CD14-positive monocyte (primary cell): ENCODE data around the gene CENPL. TPM values are rescaled to one million over a fixed set of nuclear protein-coding genes. Genes with fewer than 3 reads are reported as not detected.

ENCODE experiments used
- DNase-seq, 3 donors: peaks; one replicate each; pipeline ENCODE4 v3.0.0-alpha.2; 2011 to 2022
- H2AFZ ChIP-seq: 2 replicates; pipeline ENCODE4 v1.6.0; 2012; ENCODE audit warnings: mild to moderate bottlenecking, low read depth, low read length, inconsistent platforms; ENCODE audit not compliant: insufficient read depth, poor library complexity, severe bottlenecking
- H3K27ac ChIP-seq, 2 donors: 1 replicate in 1 of 2; 2 replicates in 1 of 2; pipeline ENCODE4 v1.5.1; 2012 to 2013; ENCODE audit warnings: low read length in 2 of 2, control low read depth in 1 of 2, inconsistent platforms in 1 of 2, low read depth in 1 of 2, mild to moderate bottlenecking in 1 of 2
- H3K27me3 ChIP-seq, 2 donors: one replicate each; pipeline versions ENCODE4 v1.6.0 to v1.6.1; 2011 to 2013; ENCODE audit warnings: low read length in 2 of 2; ENCODE audit not compliant: control insufficient read depth in 2 of 2, insufficient read depth in 2 of 2
- H3K36me3 ChIP-seq, 2 donors: replicated peaks in 1 of 2; 1 replicate in 1 of 2; 2 replicates in 1 of 2; pipeline versions ENCODE4 v1.5.1 to v1.6.1; 2012 to 2013; ENCODE audit warnings: low read length in 2 of 2, control low read depth in 1 of 2, inconsistent platforms in 1 of 2, mild to moderate bottlenecking in 1 of 2; ENCODE audit not compliant: insufficient read depth in 2 of 2, control insufficient read depth in 1 of 2
- H3K4me1 ChIP-seq, 2 donors: 1 replicate in 1 of 2; 2 replicates in 1 of 2; pipeline versions ENCODE4 v1.5.1 to v1.6.1; 2012 to 2013; ENCODE audit warnings: low read length in 2 of 2, control low read depth in 1 of 2, inconsistent platforms in 1 of 2, mild to moderate bottlenecking in 1 of 2, moderate library complexity in 1 of 2; ENCODE audit not compliant: insufficient read depth in 2 of 2, control insufficient read depth in 1 of 2
- H3K4me2 ChIP-seq: replicated peaks from 2 replicates; pipeline ENCODE3; 2012; ENCODE audit warnings: low read length, moderate library complexity, mild to moderate bottlenecking; ENCODE audit not compliant: poor library complexity, severe bottlenecking; ENCODE audit errors: extremely low read depth
- H3K4me3 ChIP-seq, 3 experiments: fragments of 200-600 bp in 1 of 3; sonication (generic) in 1 of 3; replicated peaks in 1 of 3; 1 replicate in 2 of 3; 2 replicates in 1 of 3; pipeline ENCODE4 v1.5.1; 2011 to 2013; ENCODE audit warnings: low read length in 3 of 3, mild to moderate bottlenecking in 3 of 3, control low read depth in 2 of 3, low read depth in 2 of 3, inconsistent platforms in 1 of 3, moderate library complexity in 1 of 3
- H3K79me2 ChIP-seq: 2 replicates; pipeline ENCODE4 v1.6.0; 2012; ENCODE audit warnings: mild to moderate bottlenecking, control low read depth, inconsistent platforms, low read length, moderate library complexity; ENCODE audit not compliant: insufficient read depth
- H3K9ac ChIP-seq: 2 replicates; pipeline ENCODE4 v1.6.0; 2017; ENCODE audit warnings: low read length, mild to moderate bottlenecking; ENCODE audit not compliant: insufficient read depth, poor library complexity, severe bottlenecking
- H3K9me3 ChIP-seq, 2 donors: replicated peaks in 1 of 2; 1 replicate in 1 of 2; 2 replicates in 1 of 2; pipeline versions ENCODE4 v1.5.1 to v1.6.1; 2012 to 2013; ENCODE audit warnings: low read length in 2 of 2, control low read depth in 1 of 2; ENCODE audit not compliant: control insufficient read depth in 1 of 2, insufficient read depth in 1 of 2
- H4K20me1 ChIP-seq: 2 replicates; pipeline ENCODE4 v1.6.0; 2012; ENCODE audit warnings: mild to moderate bottlenecking, low read length, control low read depth, moderate library complexity; ENCODE audit not compliant: insufficient read depth
- H3K27ac Mint-ChIP-seq, 7 donors: one replicate each; pipeline ENCODE4 v1.8.0; 2020; ENCODE audit warnings: mild to moderate bottlenecking in 7 of 7, mixed read lengths in 7 of 7, moderate library complexity in 6 of 7, inconsistent platforms in 2 of 7
- H3K27me3 Mint-ChIP-seq, 3 donors: one replicate each; pipeline ENCODE4 v1.8.0; 2021 to 2022; ENCODE audit warnings: low read depth in 3 of 3, mild to moderate bottlenecking in 3 of 3, mixed read lengths in 3 of 3, moderate library complexity in 3 of 3, inconsistent platforms in 1 of 3
- H3K36me3 Mint-ChIP-seq, 2 donors: one replicate each; pipeline ENCODE4 v1.8.0; 2020; ENCODE audit warnings: mixed read lengths in 2 of 2, inconsistent platforms in 1 of 2, mild to moderate bottlenecking in 1 of 2
- H3K4me1 Mint-ChIP-seq: one replicate; pipeline ENCODE4 v1.8.0; 2020; ENCODE audit warnings: mild to moderate bottlenecking, mixed read lengths
- H3K4me3 Mint-ChIP-seq, 2 donors: one replicate each; pipeline ENCODE4 v1.8.0; 2020; ENCODE audit warnings: mild to moderate bottlenecking in 2 of 2, mixed read lengths in 2 of 2, moderate library complexity in 1 of 2
- H3K9me3 Mint-ChIP-seq, 7 donors: one replicate each; pipeline ENCODE4 v1.8.0; 2020 to 2022; ENCODE audit warnings: mixed read lengths in 7 of 7, mild to moderate bottlenecking in 6 of 7, moderate library complexity in 6 of 7, inconsistent platforms in 2 of 7
- CTCF ChIP-seq: fragments of 200-600 bp; IDR thresholded peaks from one replicate; pipeline ENCODE4 v1.8.0; 2022; ENCODE audit warnings: antibody characterized with exemption, mild to moderate bottlenecking
- WGBS: methylation state at CpG from one replicate; pipeline ENCODE4 v1.1.5; 2013; ENCODE audit warnings: missing lambda C conversion rate; ENCODE audit not compliant: insufficient coverage; 5-methylcytosine and 5-hydroxymethylcytosine counted together
- intact Hi-C, 2 donors: fragments of 100-400 bp; cut with micrococcal nuclease; formaldehyde crosslinking; loops; one replicate each; pipeline versions ENCODE4 v1.15.0 to v1.15.1; 2023
- polyA plus RNA-seq, 3 donors: library from polyadenylated mRNA; depleted of rRNA in 1 of 3; unstranded in 2 of 3; stranded (reverse) in 1 of 3; fragments of 300-500 nt in 2 of 3; fragments of >200 nt in 1 of 3; fragmentation: Illumina TruSeq in 2 of 3; gene quantifications; 1 replicate in 2 of 3; 2 replicates in 1 of 3; pipeline ENCODE4 v1.2.3, GENCODE V29; 2012 to 2021

The CENPL gene
- polyA plus RNA-seq, 3 donors, result 0.49 to 2.6 (median 0.81) TPM

GRCh38 chr1:173857363-173857917 is 32.8 kb upstream of the CENPL start:
- H3K9ac ChIP-seq, result no peak overlapping the region
- no peak overlapping the region for H3K4me3 Mint-ChIP-seq
- H3K4me3 ChIP-seq, result no peak overlapping the region
- intact Hi-C loops, result no loop called here
- 93% methylated on average over 2 of the region's 4 CpGs for WGBS
- H3K4me1 ChIP-seq, result no peaks in the 10 kb centered on the region
- TF ChIP-seq CTCF, result no peak
- no peaks in the 10 kb centered on the region for H3K9me3 ChIP-seq
- peak overlapping the region in 1 of 7 donors; percentile 3 for H3K27ac Mint-ChIP-seq
- H3K79me2 ChIP-seq, result no peaks in the 10 kb centered on the region
- H3K27ac ChIP-seq, result no peak overlapping the region
- peaks cover 52 to 82% of the 10 kb centered on the region in 2 donors for H3K36me3 Mint-ChIP-seq
- no peak overlapping the region for H3K4me2 ChIP-seq
- no peaks in the 10 kb centered on the region for H3K27me3 Mint-ChIP-seq
- H3K4me1 Mint-ChIP-seq, result no peaks in the 10 kb centered on the region
- H2AFZ ChIP-seq, result no peak overlapping the region
- no peaks in the 10 kb centered on the region for H3K9me3 Mint-ChIP-seq
- peaks cover 56 to 82% of the 10 kb centered on the region in 2 donors for H3K36me3 ChIP-seq
- H3K27me3 ChIP-seq, result no peaks in the 10 kb centered on the region
- no peaks in the 10 kb centered on the region for H4K20me1 ChIP-seq
- DNase-seq, result no peak

- no peak for DNase-seq
- no peak overlapping the region for H3K4me3 Mint-ChIP-seq
- intact Hi-C loops, result no loop called here
- TF ChIP-seq CTCF, result no peak
- no peak overlapping the region for H3K27ac ChIP-seq
- no peaks in the 10 kb centered on the region for H3K4me1 Mint-ChIP-seq
- H3K36me3 ChIP-seq, result peaks cover 55 to 82% of the 10 kb centered on the region in 2 donors
- H2AFZ ChIP-seq, result no peak overlapping the region
- H3K79me2 ChIP-seq, result no peaks in the 10 kb centered on the region
- no peak overlapping the region for H3K4me2 ChIP-seq
- no peaks in the 10 kb centered on the region for H4K20me1 ChIP-seq
- H3K36me3 Mint-ChIP-seq, result peaks cover 53 to 80% of the 10 kb centered on the region in 2 donors
- WGBS, result no CpG with 5 or more reads among the region's 2 CpGs
- H3K4me1 ChIP-seq, result no peaks in the 10 kb centered on the region
- H3K27me3 Mint-ChIP-seq, result no peaks in the 10 kb centered on the region
- no peak overlapping the region for H3K27ac Mint-ChIP-seq
- no peaks in the 10 kb centered on the region for H3K27me3 ChIP-seq
- no peak overlapping the region for H3K4me3 ChIP-seq
- H3K9me3 ChIP-seq, result no peaks in the 10 kb centered on the region
- no peaks in the 10 kb centered on the region for H3K9me3 Mint-ChIP-seq
- no peak overlapping the region for H3K9ac ChIP-seq
Measured at GRCh38 chr1:173856903-173857302, 32.2 kb upstream of the CENPL start.
